H1 (cell line): ENCODE data around the gene MAJIN. TPM values are rescaled to one million over a fixed set of nuclear protein-coding genes. Genes with fewer than 3 reads are reported as not detected.
A peak's percentile ranks its signal among the peaks of the same experiment; 100 is the strongest.

Experiments used
- CTCF ChIA-PET: fragments of 300-600 bp; sonication (Branson Sonifier 250); formaldehyde crosslinking; loops from one replicate; lab custom pipeline; 2021; ENCODE audit not compliant: partially characterized antibody; lab: Charles Lee
- POLR2A ChIA-PET: fragments of 300-600 bp; sonication (Branson Sonifier 250); formaldehyde crosslinking; loops from one replicate; lab custom pipeline; 2021; ENCODE audit warnings: inconsistent platforms; ENCODE audit not compliant: partially characterized antibody; lab: Charles Lee
- DNase-seq, 2 experiments: peaks; one replicate each; pipeline versions ENCODE4 v3.0.0 to v3.0.0-alpha.2; 2010 to 2022; ENCODE audit warnings: low spot score in 2 of 2, low read depth in 1 of 2, mixed read lengths in 1 of 2
- FAIRE-seq: peaks from 2 replicates; lab custom pipeline; 2011; peaks lifted over from hg19 to GRCh38; lab: Jason Lieb, UNC
- H2AFZ ChIP-seq: 2 replicates; pipeline ENCODE4 v1.8.1; 2012; ENCODE audit warnings: low read length, inconsistent platforms
- H2AK5ac ChIP-seq: 2 replicates; pipeline ENCODE4 v1.6.1; 2013; ENCODE audit warnings: low read depth, low read length
- H2BK120ac ChIP-seq: replicated peaks from 2 replicates; pipeline ENCODE3; 2013; ENCODE audit warnings: low read depth, low read length, inconsistent platforms
- H2BK12ac ChIP-seq: 2 replicates; pipeline ENCODE4 v1.6.1; 2013; ENCODE audit warnings: low read depth, low read length
- H2BK15ac ChIP-seq: 2 replicates; pipeline ENCODE4 v1.6.1; 2013; ENCODE audit warnings: low read length
- H2BK20ac ChIP-seq: 2 replicates; pipeline ENCODE4 v1.6.1; 2013; ENCODE audit warnings: low read length
- H2BK5ac ChIP-seq: 2 replicates; pipeline ENCODE4 v1.6.1; 2013; ENCODE audit warnings: low read depth, low read length
- H3K14ac ChIP-seq: 2 replicates; pipeline ENCODE4 v1.6.1; 2013; ENCODE audit warnings: inconsistent platforms; ENCODE audit not compliant: insufficient read length
- H3K18ac ChIP-seq: 2 replicates; pipeline ENCODE4 v1.6.1; 2013; ENCODE audit warnings: low read length; ENCODE audit errors: extremely low read depth
- H3K23ac ChIP-seq: 2 replicates; pipeline ENCODE4 v1.6.1; 2013; ENCODE audit warnings: inconsistent platforms; ENCODE audit not compliant: insufficient read length
- H3K23me2 ChIP-seq: 2 replicates; pipeline ENCODE4 v1.6.1; 2013; ENCODE audit warnings: low read depth, low read length
- H3K27ac ChIP-seq: 2 replicates; pipeline ENCODE4 v1.6.1; 2011; ENCODE audit warnings: low read depth, low read length, inconsistent platforms
- H3K27me3 ChIP-seq, 4 experiments: replicated peaks in 1 of 4; 1 replicate in 1 of 4; 2 replicates in 3 of 4; pipeline versions ENCODE4 v1.6.1 to v1.8.1; 2011 to 2013; ENCODE audit warnings: low read length in 3 of 4, mild to moderate bottlenecking in 3 of 4, inconsistent platforms in 2 of 4, mixed read lengths in 2 of 4, moderate library complexity in 1 of 4; ENCODE audit not compliant: control insufficient read depth in 3 of 4, insufficient read depth in 3 of 4; ENCODE audit errors: extremely low read depth in 1 of 4
- H3K36me3 ChIP-seq, 4 experiments: 2 replicates each; pipeline versions ENCODE4 v1.6.1 to v1.8.1; 2011 to 2013; ENCODE audit warnings: mild to moderate bottlenecking in 4 of 4, low read length in 3 of 4, moderate library complexity in 2 of 4, control low read depth in 1 of 4, inconsistent platforms in 1 of 4; ENCODE audit not compliant: insufficient read depth in 4 of 4, control insufficient read depth in 2 of 4
- H3K4ac ChIP-seq: replicated peaks from 2 replicates; pipeline ENCODE3; 2013; ENCODE audit warnings: low read length, low read depth, mixed read lengths, inconsistent platforms; ENCODE audit not compliant: insufficient read length
- H3K4me1 ChIP-seq, 4 experiments: replicated peaks in 1 of 4; 1 replicate in 1 of 4; 2 replicates in 3 of 4; pipeline versions ENCODE4 v1.6.1 to v1.8.1; 2011 to 2013; ENCODE audit warnings: low read length in 3 of 4, inconsistent platforms in 2 of 4, mixed read lengths in 1 of 4; ENCODE audit not compliant: insufficient read depth in 4 of 4, control insufficient read depth in 3 of 4
- H3K4me2 ChIP-seq, 2 experiments: 2 replicates each; pipeline versions ENCODE4 v1.6.1 to v1.8.1; 2011 to 2013; ENCODE audit warnings: low read depth in 2 of 2, low read length in 2 of 2, control low read depth in 1 of 2, inconsistent platforms in 1 of 2, mild to moderate bottlenecking in 1 of 2; ENCODE audit not compliant: insufficient read depth in 1 of 2
- H3K4me3 ChIP-seq, 4 experiments: fragments of 200-600, 300-600 bp in 1 of 4; sonication (generic), shearing (Covaris generic), sonication (Bioruptor Twin) in 1 of 4; 2 replicates each; pipeline versions ENCODE4 v1.5.1 to v1.8.1; 2011 to 2016; ENCODE audit warnings: low read length in 4 of 4, low read depth in 3 of 4, control low read depth in 2 of 4, inconsistent platforms in 2 of 4, mild to moderate bottlenecking in 2 of 4, mixed read lengths in 1 of 4, moderate library complexity in 1 of 4; ENCODE audit not compliant: insufficient read depth in 2 of 4; ENCODE audit errors: extremely low read depth in 1 of 4
- H3K56ac ChIP-seq: replicated peaks from 2 replicates; pipeline ENCODE3; 2013; ENCODE audit warnings: low read depth, mild to moderate bottlenecking, mixed read lengths, low read length, inconsistent platforms; ENCODE audit not compliant: insufficient read length
- H3K79me1 ChIP-seq: 2 replicates; pipeline ENCODE4 v1.6.1; 2013; ENCODE audit warnings: low read depth, low read length, control low read depth
- H3K79me2 ChIP-seq, 2 experiments: 2 replicates each; pipeline versions ENCODE4 v1.6.1 to v1.8.1; 2012 to 2013; ENCODE audit warnings: low read length in 2 of 2, mild to moderate bottlenecking in 2 of 2, inconsistent platforms in 1 of 2; ENCODE audit not compliant: insufficient read depth in 2 of 2, control insufficient read depth in 1 of 2
- H3K9ac ChIP-seq, 4 experiments: replicated peaks in 1 of 4; 1 replicate in 1 of 4; 2 replicates in 3 of 4; pipeline versions ENCODE4 v1.6.1 to v1.8.1; 2011 to 2013; ENCODE audit warnings: low read depth in 3 of 4, low read length in 3 of 4, control low read depth in 2 of 4, mild to moderate bottlenecking in 2 of 4, moderate library complexity in 2 of 4, inconsistent platforms in 1 of 4; ENCODE audit errors: extremely low read depth in 1 of 4
- H3K9me3 ChIP-seq, 2 experiments: 2 replicates each; pipeline versions ENCODE4 v1.6.1 to v1.8.1; 2012 to 2013; ENCODE audit warnings: mild to moderate bottlenecking in 2 of 2, moderate library complexity in 2 of 2, control low read depth in 1 of 2, inconsistent platforms in 1 of 2, low read depth in 1 of 2, low read length in 1 of 2, mixed read lengths in 1 of 2; ENCODE audit not compliant: insufficient read depth in 2 of 2
- H4K20me1 ChIP-seq, 2 experiments: replicated peaks in 1 of 2; 2 replicates each; pipeline versions ENCODE3 to v1.8.1; 2011 to 2013; ENCODE audit warnings: inconsistent platforms in 2 of 2, low read length in 2 of 2, mild to moderate bottlenecking in 1 of 2; ENCODE audit not compliant: insufficient read depth in 2 of 2, control insufficient read depth in 1 of 2
- H4K5ac ChIP-seq: 2 replicates; pipeline ENCODE4 v1.6.1; 2013; ENCODE audit warnings: low read length, low read depth, mixed read lengths, inconsistent platforms; ENCODE audit not compliant: insufficient read length
- H4K8ac ChIP-seq: 2 replicates; pipeline ENCODE4 v1.8.0; 2013; ENCODE audit warnings: mild to moderate bottlenecking, moderate library complexity, low read length, inconsistent platforms; ENCODE audit not compliant: insufficient read depth; ENCODE audit errors: extremely low read depth
- H4K91ac ChIP-seq: replicated peaks from 2 replicates; pipeline ENCODE3; 2013; ENCODE audit warnings: low read length, mixed read lengths, inconsistent platforms; ENCODE audit not compliant: insufficient read length
- EGR1 ChIP-seq: IDR thresholded peaks from 2 replicates; pipeline ENCODE4 v1.6.1; 2011; ENCODE audit warnings: low read depth, low read length, borderline replicate concordance
- EP300 ChIP-seq, 2 experiments: IDR thresholded peaks; 1 replicate in 1 of 2; 2 replicates in 1 of 2; pipeline ENCODE4 v1.6.1; 2011 to 2012; ENCODE audit warnings: low read depth in 2 of 2, low read length in 2 of 2, mild to moderate bottlenecking in 2 of 2, borderline replicate concordance in 1 of 2, inconsistent platforms in 1 of 2, moderate library complexity in 1 of 2
- GABPA ChIP-seq: IDR thresholded peaks from 2 replicates; pipeline ENCODE4 v1.6.1; 2011; ENCODE audit warnings: mild to moderate bottlenecking, low read length, moderate library complexity, borderline replicate concordance; ENCODE audit not compliant: insufficient read depth
- HDAC2 ChIP-seq, 2 experiments: fragments of 300-600 bp in 1 of 2; sonication (generic) in 1 of 2; IDR thresholded peaks; 2 replicates each; pipeline ENCODE4 v1.6.1; 2011 to 2012; ENCODE audit warnings: low read depth in 2 of 2, low read length in 2 of 2, mild to moderate bottlenecking in 2 of 2, moderate library complexity in 2 of 2, borderline replicate concordance in 1 of 2, inconsistent platforms in 1 of 2
- NANOG ChIP-seq: IDR thresholded peaks from 2 replicates; pipeline ENCODE4 v1.6.1; 2011; ENCODE audit warnings: low read length, low read depth, mild to moderate bottlenecking, inconsistent platforms; ENCODE audit not compliant: insufficient read depth, poor library complexity, severe bottlenecking
- WGBS, 2 experiments: shearing (Covaris generic) in 1 of 2; methylation state at CpG; one replicate each; pipeline versions ENCODE4 v1.1.6 to v1.1.7; 2013 to 2015; ENCODE audit warnings: low lambda C conversion rate in 2 of 2, mixed read lengths in 2 of 2, inconsistent platforms in 1 of 2, low coverage in 1 of 2, missing lambda C conversion rate in 1 of 2; ENCODE audit not compliant: insufficient replicate concordance in 2 of 2, insufficient coverage in 1 of 2, insufficient read length in 1 of 2; ENCODE audit errors: extremely low coverage in 1 of 2, missing lambda C conversion rate in 1 of 2; 5-methylcytosine and 5-hydroxymethylcytosine counted together
- polyA plus RNA-seq, 7 experiments: library from polyadenylated mRNA; depleted of rRNA in 3 of 7; stranded (reverse) in 5 of 7; unstranded in 2 of 7; fragments of >200 nt in 5 of 7; fragments of 200-250 nt in 2 of 7; gene quantifications; 1 replicate in 5 of 7; 2 replicates in 1 of 7; 4 replicates in 1 of 7; pipeline versions ENCODE4 v1.2.1 to v1.2.3, GENCODE V29; 2011 to 2013; ENCODE audit warnings: missing spikeins in 2 of 7, mixed read lengths in 2 of 7
- total RNA-seq: library from RNA; stranded (reverse); fragmentation: NEBNext Ultra II Directional; extraction: Animal tissue kit (Norgen Biotek cat#: 25700); gene quantifications from 2 replicates; pipeline ENCODE4 v1.2.1, GENCODE V29; 2021

MAJIN gene
- total and polyA plus RNA-seq, 2 of the 8 experiments (the other 6 are each of a cell fraction or from before 2014, with no cell fraction given) = not detected

DNA sequence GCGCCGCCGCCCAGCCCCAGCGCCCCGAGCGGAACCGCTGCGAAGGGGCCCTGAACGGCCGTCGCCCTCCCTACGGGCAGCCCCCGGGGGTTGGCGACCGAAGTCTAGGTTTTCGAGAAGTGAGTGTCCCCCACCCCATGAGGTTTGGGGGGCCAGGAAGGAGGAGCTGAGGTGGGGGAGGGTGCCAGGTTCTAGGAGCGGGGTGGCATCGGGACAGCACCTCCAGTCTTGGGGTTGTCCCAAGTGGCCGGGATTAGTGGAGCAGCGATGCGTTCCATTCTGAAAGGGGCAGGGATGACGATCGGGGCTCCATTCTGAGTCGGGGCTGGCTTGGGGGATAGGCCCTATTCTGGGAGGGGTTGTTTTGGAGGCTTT, 47.0 kb downstream of the MAJIN start:
- H3K9me3 ChIP-seq = no peaks in the 10 kb centered on the region
- peaks cover 0 to 7% (median 4%) of the 10 kb centered on the region in 4 experiments; a peak in 5 of 7 replicates for H3K4me1 ChIP-seq
- H4K20me1 ChIP-seq = no peaks in the 10 kb centered on the region
- H2BK15ac ChIP-seq = no peak overlapping the region
- no peak overlapping the region for H2AFZ ChIP-seq
- TF ChIP-seq EGR1 (no peak), HDAC2 (IDR thresholded peaks at IDR 0.05; ENCODE audit: borderline replicate concordance in 1 of 2, low read depth in 2 of 2, low read length in 2 of 2) (peak in 1 of 2 experiments; percentile 17; a peak in 1 of 4 replicates), NANOG (no peak), GABPA (no peak), EP300 (IDR thresholded peaks at IDR 0.05; ENCODE audit: borderline replicate concordance in 1 of 2, low read depth in 2 of 2, low read length in 2 of 2) (no peak)
- TF ChIP-seq, all 59 proteins: peak for 1
- POLR2A ChIA-PET = interaction anchor here (0.8 to 2.0 kb wide), 7 partner anchors 11 to 146 kb away, joined by 3 to 11 read pairs (median 4); partner anchors contain the start of genes BATF2, EHD1, GPHA2 and MEN1
- H3K4me3 ChIP-seq = peak overlapping the region; percentile 39 to 84 (median 55)
- H3K79me2 ChIP-seq = no peaks in the 10 kb centered on the region
- no peak overlapping the region for H2BK20ac ChIP-seq
- DNase-seq (peak in 1 of 2 experiments; percentile 61), FAIRE-seq (no peak)
- H3K56ac ChIP-seq = peak overlapping the region; percentile 46
- H3K9ac ChIP-seq = no peak overlapping the region; a peak in 1 of 7 replicates
- WGBS, 2 experiments = 0% methylated on average over 15 of the region's 24 CpGs; no CpG with 5 or more reads in 1 of the 2 experiments
- H2BK12ac ChIP-seq = no peak overlapping the region
- H3K18ac ChIP-seq = peak overlapping the region; percentile 32; the same call in 1 of the 2 replicates
- no peak overlapping the region for H2BK5ac ChIP-seq
- no peak overlapping the region for H4K5ac ChIP-seq
- no peak overlapping the region for H3K4ac ChIP-seq
- H4K91ac ChIP-seq = no peak overlapping the region
- H3K36me3 ChIP-seq = no peaks in the 10 kb centered on the region; a peak in 1 of 8 replicates
- no peak overlapping the region for H3K14ac ChIP-seq
- peak overlapping the region; percentile 71 to 84 for H3K4me2 ChIP-seq
- no peak overlapping the region for H3K23ac ChIP-seq
- H3K79me1 ChIP-seq = no peaks in the 10 kb centered on the region
- peaks cover 8% of the 10 kb centered on the region; the same call in 1 of the 2 replicates for H3K23me2 ChIP-seq
- peak overlapping the region; percentile 16; the same call in 1 of the 2 replicates for H4K8ac ChIP-seq
- CTCF ChIA-PET = interaction anchor here (0.9 to 2.4 kb wide), 7 partner anchors 9 to 78 kb away, joined by 3 to 7 read pairs (median 4); no protein-coding TSS in a partner anchor
- H3K27me3 ChIP-seq = peaks cover 0 to 6% (median 4%) of the 10 kb centered on the region in 4 experiments; a peak in 4 of 7 replicates
- no peak overlapping the region for H2BK120ac ChIP-seq
- H2AK5ac ChIP-seq = no peak overlapping the region
- H3K27ac ChIP-seq = no peak overlapping the region
